Heart left ventricle (tissue), 13 donors: ENCODE results near the gene EYS.

Source experiments
- POLR2A ChIP-seq, 2 donors: fragments of 450-650 bp; IDR thresholded peaks; one replicate each; pipeline ENCODE4 v1.6.1; 2017; ENCODE audit warnings: antibody characterized with exemption in 2 of 2, mild to moderate bottlenecking in 2 of 2, moderate library complexity in 2 of 2
- TF ChIP-seq, protein P1 (sequence below), 12 donors: fragments of 200-600 bp; sonication (generic) in 4 of 12; IDR thresholded peaks; one replicate each; pipeline versions ENCODE4 v1.5.0 to v1.8.0; 2018 to 2022; ENCODE audit warnings: antibody characterized with exemption in 12 of 12, mild to moderate bottlenecking in 5 of 12
- donor health status: ischemic (EF 13 %, LVEDD 7.1; RV severe dilation, severe dysfunction).
- donor health status: DM: no; HTN: yes; CAD: no.
- donor health status: DM: no; HTN: no; CAD: no.
- donor health status: ischemic (EF 25% LVEDD 6.9; RV normal size, moderate dysfunction).
- donor health status: ischemic (EF 25% LVEDD 5.7; RV mildly dilated, moderate dysfunction).
- donor health status: ischemic (EF 35%, LVEDD 5.7; RV mildly dilated, moderate dysfunction).
- donor health status: nonischemic (EF 11% LVEDD 7.7; RV severe dilation, severe dysfunction).
- donor health status: DM: yes; HTN: yes; CAD: no.
- donor health status: PGD.
- donor health status: ischemic (EF 29% LVEDD 5.4; RV normal size, mild dysfunction).
- donor health status: nonischemic (EF 23%, LVEDD 6.1; RV moderate dilation, normal function).

- TF ChIP-seq, protein P1, sequence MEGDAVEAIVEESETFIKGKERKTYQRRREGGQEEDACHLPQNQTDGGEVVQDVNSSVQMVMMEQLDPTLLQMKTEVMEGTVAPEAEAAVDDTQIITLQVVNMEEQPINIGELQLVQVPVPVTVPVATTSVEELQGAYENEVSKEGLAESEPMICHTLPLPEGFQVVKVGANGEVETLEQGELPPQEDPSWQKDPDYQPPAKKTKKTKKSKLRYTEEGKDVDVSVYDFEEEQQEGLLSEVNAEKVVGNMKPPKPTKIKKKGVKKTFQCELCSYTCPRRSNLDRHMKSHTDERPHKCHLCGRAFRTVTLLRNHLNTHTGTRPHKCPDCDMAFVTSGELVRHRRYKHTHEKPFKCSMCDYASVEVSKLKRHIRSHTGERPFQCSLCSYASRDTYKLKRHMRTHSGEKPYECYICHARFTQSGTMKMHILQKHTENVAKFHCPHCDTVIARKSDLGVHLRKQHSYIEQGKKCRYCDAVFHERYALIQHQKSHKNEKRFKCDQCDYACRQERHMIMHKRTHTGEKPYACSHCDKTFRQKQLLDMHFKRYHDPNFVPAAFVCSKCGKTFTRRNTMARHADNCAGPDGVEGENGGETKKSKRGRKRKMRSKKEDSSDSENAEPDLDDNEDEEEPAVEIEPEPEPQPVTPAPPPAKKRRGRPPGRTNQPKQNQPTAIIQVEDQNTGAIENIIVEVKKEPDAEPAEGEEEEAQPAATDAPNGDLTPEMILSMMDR (IDR thresholded peaks at IDR 0.05), result no peak
- no peak for TF ChIP-seq POLR2A (IDR thresholded peaks at IDR 0.05)
Observed at GRCh38 chr6:64987066-64987465, 720.0 kb downstream of the EYS start.
